HG03139 (cell line): ENCODE data around the gene ADAT3.

Experiments
- ATAC-seq: cut with Tn5 transposase; IDR thresholded peaks from one replicate; pipeline ENCODE4 v1.9.1; 2021; ENCODE audit not compliant: unreplicated experiment

The ADAT3 gene

GRCh38 chr19:1956122-1956494, 50.9 kb downstream of the ADAT3 start:
- no peak for ATAC-seq

- ATAC-seq: no peak
These were observed 51.8 kb downstream of the ADAT3 start for GRCh38 chr19:1956868-1957492.

- no peak for ATAC-seq
These were observed 52.5 kb downstream of the ADAT3 start for GRCh38 chr19:1957562-1958248.

DNA sequence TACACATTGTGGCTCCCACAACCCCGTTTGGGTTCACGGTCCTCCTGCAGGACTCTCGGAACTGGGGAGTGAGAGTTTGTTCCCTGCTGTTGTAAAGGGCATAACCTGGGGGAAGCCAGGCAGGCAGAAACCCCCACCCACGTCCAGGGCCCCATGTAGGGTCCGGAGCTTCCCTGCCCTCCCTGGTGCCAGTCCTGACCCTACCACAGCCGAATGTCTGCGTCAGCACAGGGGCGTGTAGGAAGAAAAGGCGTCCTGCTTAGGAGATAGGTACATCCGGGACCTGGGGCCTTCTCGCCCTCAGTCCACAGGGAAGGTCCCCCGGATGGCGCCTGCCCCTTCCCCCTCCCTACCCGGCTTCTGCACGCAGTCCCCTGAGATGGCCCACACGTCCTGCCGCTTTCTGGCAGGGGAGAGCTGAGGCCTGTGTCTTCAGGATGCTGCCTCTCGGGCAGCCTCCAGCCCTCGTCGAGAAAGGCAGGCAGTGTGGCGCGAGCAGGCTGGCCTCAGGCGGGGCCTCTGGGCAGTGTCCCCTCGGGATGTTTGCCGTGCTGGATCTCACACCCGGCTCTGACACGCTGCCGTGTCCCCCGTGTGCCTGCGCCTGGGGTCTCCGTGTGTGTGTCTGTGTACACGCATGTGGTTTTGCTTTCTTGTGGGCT, 54.9 kb downstream of the ADAT3 start:
- ATAC-seq: no peak

GRCh38 chr19:1961000-1961883, 56.0 kb downstream of the ADAT3 start:
- no peak for ATAC-seq

DNA sequence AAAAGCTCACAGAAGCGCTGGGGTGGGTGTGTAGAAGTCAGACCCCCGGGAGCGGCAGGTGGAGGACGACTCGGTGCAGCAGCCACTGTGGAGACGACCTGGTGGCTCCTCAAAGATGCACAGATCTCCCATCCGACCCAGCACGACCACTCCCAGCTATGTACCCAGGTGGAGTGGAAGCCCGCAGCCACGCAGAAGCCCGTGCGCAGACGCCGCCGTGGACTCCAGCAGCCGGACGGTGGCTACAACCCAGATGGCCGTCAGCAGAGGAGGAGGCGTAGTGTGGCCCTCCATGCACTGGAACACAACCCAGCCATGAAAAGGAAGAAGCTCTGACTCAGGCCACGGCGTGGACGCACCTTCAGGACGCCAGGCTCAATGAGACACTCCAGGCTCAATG, 57.5 kb downstream of the ADAT3 start:
- ATAC-seq: no peak
